ENCODE data around the gene LRTM2. TPM values are rescaled to one million over a fixed set of nuclear protein-coding genes. Genes with fewer than 3 reads are reported as not detected.

The LRTM2 gene
- total RNA-seq, 3 donors from 2014 or later (not counting 1 experiment from before 2014, with no cell fraction given) = not detected

DNA sequence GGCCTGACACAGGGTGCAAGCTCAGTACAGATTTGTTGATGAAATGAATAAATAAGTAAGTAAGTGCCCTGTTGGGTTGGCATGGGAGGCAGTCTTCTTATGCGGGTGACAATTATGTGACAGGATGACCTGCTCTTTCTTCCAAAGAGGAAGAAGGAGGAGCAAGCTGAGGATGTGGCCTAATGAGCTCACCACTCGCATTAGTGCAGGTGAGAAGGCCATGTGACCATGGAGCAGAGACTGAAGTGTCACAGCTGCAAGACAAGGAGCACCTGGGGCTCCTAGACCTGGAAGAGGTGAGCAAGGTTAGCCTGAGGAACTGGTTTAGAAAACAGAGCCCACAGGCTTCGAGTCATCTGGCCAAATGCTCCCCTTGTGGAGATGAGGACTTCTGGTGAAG lies 34.9 kb downstream of the LRTM2 start:
- Mint-ChIP-seq H3K27me3 (ENCODE audit: low read depth in 2 of 2) (peaks cover 0 to 12% of the 10 kb centered on the region in 2 donors), H3K9me3 (no peaks in the 10 kb centered on the region), H3K4me3 (no peak overlapping the region), H3K4me1 (no peaks in the 10 kb centered on the region), H3K27ac (no peak overlapping the region), H3K36me3 (no peaks in the 10 kb centered on the region)
- Histone ChIP-seq H3K4me3 (ENCODE audit: low read length) (no peak overlapping the region), H3K9me3 (ENCODE audit: control insufficient read depth, insufficient read depth, low read length) (peaks cover 8% of the 10 kb centered on the region), H3K36me3 (ENCODE audit: control insufficient read depth, insufficient read depth, low read length) (no peaks in the 10 kb centered on the region), H3K27me3 (ENCODE audit: control insufficient read depth, insufficient read depth, low read length) (no peaks in the 10 kb centered on the region), H3K4me1 (ENCODE audit: control insufficient read depth, insufficient read depth, low read length) (no peaks in the 10 kb centered on the region), H3K27ac (ENCODE audit: low read length) (no peak overlapping the region)
- DNase-seq = no peak
- WGBS (ENCODE audit: insufficient coverage) = 64% methylated on average over 3 of the region's 3 CpGs
- ATAC-seq = no peak
- TF ChIP-seq, protein P1, sequence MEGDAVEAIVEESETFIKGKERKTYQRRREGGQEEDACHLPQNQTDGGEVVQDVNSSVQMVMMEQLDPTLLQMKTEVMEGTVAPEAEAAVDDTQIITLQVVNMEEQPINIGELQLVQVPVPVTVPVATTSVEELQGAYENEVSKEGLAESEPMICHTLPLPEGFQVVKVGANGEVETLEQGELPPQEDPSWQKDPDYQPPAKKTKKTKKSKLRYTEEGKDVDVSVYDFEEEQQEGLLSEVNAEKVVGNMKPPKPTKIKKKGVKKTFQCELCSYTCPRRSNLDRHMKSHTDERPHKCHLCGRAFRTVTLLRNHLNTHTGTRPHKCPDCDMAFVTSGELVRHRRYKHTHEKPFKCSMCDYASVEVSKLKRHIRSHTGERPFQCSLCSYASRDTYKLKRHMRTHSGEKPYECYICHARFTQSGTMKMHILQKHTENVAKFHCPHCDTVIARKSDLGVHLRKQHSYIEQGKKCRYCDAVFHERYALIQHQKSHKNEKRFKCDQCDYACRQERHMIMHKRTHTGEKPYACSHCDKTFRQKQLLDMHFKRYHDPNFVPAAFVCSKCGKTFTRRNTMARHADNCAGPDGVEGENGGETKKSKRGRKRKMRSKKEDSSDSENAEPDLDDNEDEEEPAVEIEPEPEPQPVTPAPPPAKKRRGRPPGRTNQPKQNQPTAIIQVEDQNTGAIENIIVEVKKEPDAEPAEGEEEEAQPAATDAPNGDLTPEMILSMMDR (IDR thresholded peaks at IDR 0.05) = no peak
- intact Hi-C loops (cut with micrococcal nuclease) = no loop called here

DNA sequence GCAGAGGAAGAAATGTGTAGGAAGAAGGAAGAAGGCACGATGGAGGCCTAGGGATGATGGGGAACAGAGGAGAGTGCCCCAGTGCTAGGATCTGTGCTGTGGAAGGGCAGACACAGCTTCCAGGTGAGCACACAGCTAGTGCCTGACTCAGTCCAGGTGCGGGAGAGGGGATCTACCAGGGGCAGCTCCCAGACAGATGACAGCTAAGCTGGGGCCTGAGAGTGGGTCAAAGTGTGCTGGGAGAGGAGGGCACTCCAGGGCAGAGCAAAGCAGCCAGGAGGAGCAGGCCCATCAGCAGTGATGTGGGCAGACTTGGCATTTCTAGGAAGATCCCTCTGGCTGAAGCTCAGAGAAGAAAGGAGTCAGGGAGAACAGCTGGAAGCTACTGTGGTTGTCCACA lies 36.7 kb downstream of the LRTM2 start:
- intact Hi-C loops (cut with micrococcal nuclease) = no loop called here
- Mint-ChIP-seq H3K4me1 (no peaks in the 10 kb centered on the region), H3K9me3 (no peaks in the 10 kb centered on the region), H3K27me3 (ENCODE audit: low read depth in 2 of 2) (peaks cover 0 to 16% of the 10 kb centered on the region in 2 donors), H3K4me3 (no peak overlapping the region), H3K27ac (peak overlapping the region in 1 of 2 donors; percentile 29), H3K36me3 (no peaks in the 10 kb centered on the region)
- ATAC-seq (peak in 1 of 3 donors; percentile 14), DNase-seq (no peak)
- H3K4me3 ChIP-seq (ENCODE audit: low read length) = no peak overlapping the region
- no peaks in the 10 kb centered on the region for H3K27me3 ChIP-seq (ENCODE audit: control insufficient read depth, insufficient read depth, low read length)
- 89% methylated on average over 2 of the region's 2 CpGs for WGBS (ENCODE audit: insufficient coverage)
- TF ChIP-seq, protein P1 (IDR thresholded peaks at IDR 0.05) = no peak
- no peaks in the 10 kb centered on the region for H3K36me3 ChIP-seq (ENCODE audit: control insufficient read depth, insufficient read depth, low read length)
- no peak overlapping the region for H3K27ac ChIP-seq (ENCODE audit: low read length)
- peaks cover 8% of the 10 kb centered on the region for H3K9me3 ChIP-seq (ENCODE audit: control insufficient read depth, insufficient read depth, low read length)
- no peaks in the 10 kb centered on the region for H3K4me1 ChIP-seq (ENCODE audit: control insufficient read depth, insufficient read depth, low read length)

DNA sequence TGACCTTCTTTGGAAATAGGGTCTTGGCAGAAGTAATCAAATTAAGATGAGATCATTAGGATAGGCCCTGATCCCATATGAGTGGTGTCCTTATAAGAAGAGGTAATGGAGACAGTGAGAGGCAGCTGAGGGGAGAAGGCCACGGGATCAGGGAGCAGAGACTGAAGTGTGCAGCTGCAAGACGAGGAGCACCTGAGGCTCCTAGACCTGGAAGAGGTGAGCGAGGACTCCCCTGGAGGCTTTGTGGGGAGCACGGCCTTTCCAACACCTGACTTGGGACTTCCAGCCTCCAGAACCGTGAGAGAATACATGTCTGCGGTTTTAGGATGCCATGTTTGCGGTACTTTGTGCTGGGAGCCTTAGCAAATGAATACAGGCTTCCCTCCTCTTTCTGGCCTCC lies 37.5 kb downstream of the LRTM2 start:
- no peaks in the 10 kb centered on the region for H3K36me3 ChIP-seq (ENCODE audit: control insufficient read depth, insufficient read depth, low read length)
- no peaks in the 10 kb centered on the region for H3K4me1 ChIP-seq (ENCODE audit: control insufficient read depth, insufficient read depth, low read length)
- H3K36me3 Mint-ChIP-seq = no peaks in the 10 kb centered on the region
- TF ChIP-seq, protein P1 (IDR thresholded peaks at IDR 0.05) = no peak
- intact Hi-C loops (cut with micrococcal nuclease) = no loop called here
- H3K4me3 Mint-ChIP-seq = no peak overlapping the region
- no peak overlapping the region for H3K27ac ChIP-seq (ENCODE audit: low read length)
- peaks cover 8% of the 10 kb centered on the region for H3K9me3 ChIP-seq (ENCODE audit: control insufficient read depth, insufficient read depth, low read length)
- no peaks in the 10 kb centered on the region for H3K27me3 ChIP-seq (ENCODE audit: control insufficient read depth, insufficient read depth, low read length)
- peaks cover 0 to 16% of the 10 kb centered on the region in 2 donors for H3K27me3 Mint-ChIP-seq (ENCODE audit: low read depth in 2 of 2)
- H3K4me1 Mint-ChIP-seq = no peaks in the 10 kb centered on the region
- H3K27ac Mint-ChIP-seq = no peak overlapping the region
- 87% methylated on average over 7 of the region's 7 CpGs for WGBS (ENCODE audit: insufficient coverage)
- H3K4me3 ChIP-seq (ENCODE audit: low read length) = no peak overlapping the region
- no peak for DNase-seq
- ATAC-seq = no peak
- no peaks in the 10 kb centered on the region for H3K9me3 Mint-ChIP-seq

DNA sequence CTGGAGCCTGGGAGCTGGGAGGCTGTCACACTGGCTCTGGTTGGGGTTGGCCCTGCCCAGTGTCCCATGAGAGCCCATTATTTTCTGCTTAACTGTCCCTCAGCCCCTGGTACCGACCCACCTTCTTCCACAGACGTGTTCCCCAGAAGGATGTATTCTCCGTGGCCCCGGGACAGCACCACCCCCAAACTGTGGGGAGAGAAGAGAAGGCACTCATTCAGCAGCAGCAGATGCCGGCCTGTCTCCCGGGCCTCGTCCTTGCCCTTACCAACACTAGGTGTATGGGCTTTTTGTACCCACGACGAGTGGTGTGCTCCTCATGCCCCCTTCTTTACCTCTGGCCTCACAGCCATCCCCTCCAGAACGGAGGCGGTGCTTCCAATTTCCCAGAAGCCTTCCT lies 38.1 kb downstream of the LRTM2 start:
- Mint-ChIP-seq H3K27me3 (ENCODE audit: low read depth in 2 of 2) (peaks cover 6 to 16% of the 10 kb centered on the region in 2 donors), H3K9me3 (no peaks in the 10 kb centered on the region), H3K27ac (no peak overlapping the region), H3K36me3 (no peaks in the 10 kb centered on the region), H3K4me3 (no peak overlapping the region), H3K4me1 (no peaks in the 10 kb centered on the region)
- intact Hi-C loops (cut with micrococcal nuclease) = no loop called here
- TF ChIP-seq, protein P1 (IDR thresholded peaks at IDR 0.05) = no peak
- Histone ChIP-seq H3K9me3 (ENCODE audit: control insufficient read depth, insufficient read depth, low read length) (peaks cover 8% of the 10 kb centered on the region), H3K27ac (ENCODE audit: low read length) (no peak overlapping the region), H3K27me3 (ENCODE audit: control insufficient read depth, insufficient read depth, low read length) (no peaks in the 10 kb centered on the region), H3K4me1 (ENCODE audit: control insufficient read depth, insufficient read depth, low read length) (no peaks in the 10 kb centered on the region), H3K4me3 (ENCODE audit: low read length) (no peak overlapping the region), H3K36me3 (ENCODE audit: control insufficient read depth, insufficient read depth, low read length) (no peaks in the 10 kb centered on the region)
- 88% methylated on average over 11 of the region's 11 CpGs for WGBS (ENCODE audit: insufficient coverage)
- ATAC-seq = no peak
- no peak for DNase-seq
